Measurements from ENCODE around the gene KAZN.

KAZN gene

DNA sequence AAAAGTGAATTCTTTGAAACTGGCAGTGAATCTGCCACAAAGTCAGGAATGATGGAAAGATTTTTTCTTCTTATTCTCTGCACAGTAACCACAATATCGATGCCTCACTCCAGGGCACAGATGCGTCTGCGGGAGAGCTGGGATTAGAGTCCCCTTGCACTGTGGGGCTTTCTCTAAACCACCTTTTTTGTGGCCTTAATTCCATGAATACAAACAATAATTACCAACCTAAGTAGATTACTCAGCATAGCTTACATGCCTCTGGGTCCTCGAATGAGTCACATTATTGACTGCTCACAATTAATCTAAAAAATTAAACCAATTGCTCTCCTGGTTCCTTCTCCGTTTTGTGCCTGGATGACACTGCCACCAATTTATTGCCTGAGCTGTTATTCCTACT is 125.8 kb downstream of the KAZN start:
- no peak for DNase-seq (ENCODE audit: extremely low spot score)
- ChIA-PET POLR2A (no interaction called here), CTCF (interaction anchor here (0.6 kb wide), 1 partner anchor 1397 kb away, joined by 3 read pairs; no protein-coding TSS in a partner anchor)

DNA sequence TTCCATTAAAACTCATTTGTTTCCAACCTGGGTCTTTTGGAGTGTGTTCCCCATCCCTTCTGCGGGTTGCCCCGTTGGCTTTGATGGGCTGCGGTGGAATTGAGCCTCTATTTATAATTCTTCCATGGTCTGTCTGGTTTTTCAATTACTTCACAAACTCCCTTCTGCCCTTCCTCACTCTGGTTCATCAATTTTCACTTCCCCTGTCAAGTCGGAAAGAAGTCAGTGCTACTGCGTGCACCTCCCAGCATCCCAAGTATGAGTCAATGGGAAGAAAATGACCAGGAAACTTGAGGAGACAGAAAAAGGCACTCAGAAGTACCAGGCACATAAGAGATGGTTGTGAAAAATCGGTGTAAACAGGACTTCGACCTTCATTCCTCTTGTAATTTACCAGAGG is 126.2 kb downstream of the KAZN start:
- ChIA-PET POLR2A (no interaction called here), CTCF (no interaction called here)
- TF ChIP-seq FOXK2 (IDR thresholded peaks at IDR 0.05) (no peak), HDGF (IDR thresholded peaks at IDR 0.05; ENCODE audit: borderline replicate concordance) (no peak), FOXA1 (IDR thresholded peaks at IDR 0.05) (no peak), L3MBTL2 (conservative IDR thresholded peaks at IDR 0.05) (no peak), ZNF384 (IDR thresholded peaks at IDR 0.05) (no peak), ELF4 (IDR thresholded peaks at IDR 0.05) (no peak), ARNT (IDR thresholded peaks at IDR 0.05) (no peak)
- TF ChIP-seq, protein P1, sequence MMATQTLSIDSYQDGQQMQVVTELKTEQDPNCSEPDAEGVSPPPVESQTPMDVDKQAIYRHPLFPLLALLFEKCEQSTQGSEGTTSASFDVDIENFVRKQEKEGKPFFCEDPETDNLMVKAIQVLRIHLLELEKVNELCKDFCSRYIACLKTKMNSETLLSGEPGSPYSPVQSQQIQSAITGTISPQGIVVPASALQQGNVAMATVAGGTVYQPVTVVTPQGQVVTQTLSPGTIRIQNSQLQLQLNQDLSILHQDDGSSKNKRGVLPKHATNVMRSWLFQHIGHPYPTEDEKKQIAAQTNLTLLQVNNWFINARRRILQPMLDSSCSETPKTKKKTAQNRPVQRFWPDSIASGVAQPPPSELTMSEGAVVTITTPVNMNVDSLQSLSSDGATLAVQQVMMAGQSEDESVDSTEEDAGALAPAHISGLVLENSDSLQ (IDR thresholded peaks at IDR 0.05), result no peak
- no peak for DNase-seq (ENCODE audit: extremely low spot score)

More for the DNA sequence above, 125.8 kb downstream of the KAZN start:
- TF ChIP-seq BHLHE40 (IDR thresholded peaks at IDR 0.05; ENCODE audit: borderline replicate concordance), result no peak
- no peak for TF ChIP-seq ZNF384 (IDR thresholded peaks at IDR 0.05)
- TF ChIP-seq TARDBP (IDR thresholded peaks at IDR 0.05), result no peak
- no peak for TF ChIP-seq L3MBTL2 (conservative IDR thresholded peaks at IDR 0.05)
- TF ChIP-seq, protein P1 (IDR thresholded peaks at IDR 0.05), result no peak
- TF ChIP-seq ELF4 (IDR thresholded peaks at IDR 0.05), result no peak
- no peak for TF ChIP-seq HDGF (IDR thresholded peaks at IDR 0.05; ENCODE audit: borderline replicate concordance)
- no peak for TF ChIP-seq ARNT (IDR thresholded peaks at IDR 0.05)
- TF ChIP-seq FOXK2 (IDR thresholded peaks at IDR 0.05), result no peak
- TF ChIP-seq SUZ12 (IDR thresholded peaks at IDR 0.05), result no peak

DNA sequence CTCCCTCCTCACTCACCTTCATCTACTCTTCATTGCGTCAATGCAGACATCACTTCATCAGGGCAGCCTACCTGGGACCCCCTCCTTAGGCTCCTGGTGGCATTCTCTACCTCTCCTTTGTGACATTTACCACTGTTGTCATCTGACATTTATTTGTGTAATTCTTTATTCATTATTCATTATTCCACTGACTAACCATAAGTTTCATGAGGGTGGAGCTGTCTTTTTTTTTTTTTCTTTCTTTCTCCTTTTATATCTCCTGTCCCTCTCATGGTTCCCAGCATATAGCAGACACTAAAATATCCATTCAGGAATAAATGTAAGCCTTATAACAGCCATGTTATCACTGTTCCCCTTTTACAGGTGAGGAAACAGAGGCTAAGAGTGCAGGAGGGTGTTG is 126.8 kb downstream of the KAZN start:
- ChIA-PET POLR2A (no interaction called here), CTCF (no interaction called here)
- TF ChIP-seq LEF1 (IDR thresholded peaks at IDR 0.05; ENCODE audit: borderline replicate concordance) (no peak), SP1 (IDR thresholded peaks at IDR 0.05) (no peak), ELF4 (IDR thresholded peaks at IDR 0.05) (no peak), BHLHE40 (IDR thresholded peaks at IDR 0.05; ENCODE audit: borderline replicate concordance) (no peak), FOXM1 (IDR thresholded peaks at IDR 0.05; ENCODE audit: borderline replicate concordance) (no peak), L3MBTL2 (conservative IDR thresholded peaks at IDR 0.05) (no peak)
- no peak for DNase-seq (ENCODE audit: extremely low spot score)

DNA sequence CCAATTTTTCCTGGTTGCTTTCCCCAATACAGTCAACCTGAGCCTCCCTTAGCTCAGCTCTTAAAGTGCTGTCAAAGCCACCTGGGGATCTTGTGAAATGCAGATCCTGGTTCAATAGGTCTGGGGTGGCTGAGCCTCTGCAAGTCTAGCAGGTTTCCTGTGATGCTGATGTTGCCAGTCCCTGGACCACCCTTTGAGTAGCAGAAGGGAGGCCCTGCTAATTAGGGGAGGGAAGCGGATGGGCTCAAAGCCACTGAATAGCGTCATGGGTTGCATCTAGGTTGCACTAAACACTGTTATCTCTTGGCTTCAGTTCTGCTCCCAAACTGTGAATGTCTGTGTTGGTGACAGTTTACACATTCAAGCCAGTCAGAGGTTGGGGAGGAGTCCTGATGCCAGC is 127.2 kb downstream of the KAZN start:
- no peak for TF ChIP-seq SUZ12 (IDR thresholded peaks at IDR 0.05)
- no peak for TF ChIP-seq HDGF (IDR thresholded peaks at IDR 0.05; ENCODE audit: borderline replicate concordance)
- TF ChIP-seq BHLHE40 (IDR thresholded peaks at IDR 0.05; ENCODE audit: borderline replicate concordance), result no peak
- TF ChIP-seq, protein P1 (IDR thresholded peaks at IDR 0.05), result no peak
- no peak for TF ChIP-seq LEF1 (IDR thresholded peaks at IDR 0.05; ENCODE audit: borderline replicate concordance)
- TF ChIP-seq FOXM1 (IDR thresholded peaks at IDR 0.05; ENCODE audit: borderline replicate concordance), result no peak
- no peak for TF ChIP-seq CTBP1 (IDR thresholded peaks at IDR 0.05; ENCODE audit: borderline replicate concordance)
- TF ChIP-seq TARDBP (IDR thresholded peaks at IDR 0.05), result no peak
- no peak for TF ChIP-seq ZNF384 (IDR thresholded peaks at IDR 0.05)
- ChIA-PET CTCF (no interaction called here), POLR2A (no interaction called here)
- no peak for DNase-seq (ENCODE audit: extremely low spot score)

DNA sequence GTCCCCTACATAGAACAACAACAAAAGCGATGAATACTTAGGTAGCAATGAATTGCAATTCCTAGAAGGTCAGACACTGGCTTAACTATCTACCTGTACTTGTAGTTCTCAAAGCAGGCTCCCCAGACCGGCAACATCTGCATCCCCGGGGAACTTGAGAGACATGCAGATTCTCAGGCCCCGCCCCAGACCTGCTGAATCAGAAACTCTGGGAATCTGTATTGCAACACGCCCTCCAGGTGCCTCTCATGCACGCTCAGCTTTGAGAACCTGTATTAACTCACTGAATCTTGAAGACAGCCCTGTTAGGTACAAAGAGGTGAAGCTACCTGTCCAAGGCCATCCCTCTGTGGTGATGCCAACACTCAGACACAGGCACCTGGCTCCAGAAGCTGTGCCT is 128.1 kb downstream of the KAZN start:
- POLR2A ChIA-PET, result no interaction called here
- DNase-seq (ENCODE audit: extremely low spot score), result no peak
- TF ChIP-seq TARDBP (IDR thresholded peaks at IDR 0.05) (no peak), SP1 (IDR thresholded peaks at IDR 0.05) (no peak), BHLHE40 (IDR thresholded peaks at IDR 0.05; ENCODE audit: borderline replicate concordance) (no peak), HDGF (IDR thresholded peaks at IDR 0.05; ENCODE audit: borderline replicate concordance) (no peak), ZNF384 (IDR thresholded peaks at IDR 0.05) (no peak), NFRKB (IDR thresholded peaks at IDR 0.05) (no peak), SUZ12 (IDR thresholded peaks at IDR 0.05) (no peak), ELF4 (IDR thresholded peaks at IDR 0.05) (no peak), LEF1 (IDR thresholded peaks at IDR 0.05; ENCODE audit: borderline replicate concordance) (no peak), FOXK2 (IDR thresholded peaks at IDR 0.05) (no peak)
- TF ChIP-seq, protein P1 (IDR thresholded peaks at IDR 0.05), result no peak
- CTCF ChIA-PET, result no interaction called here

DNA sequence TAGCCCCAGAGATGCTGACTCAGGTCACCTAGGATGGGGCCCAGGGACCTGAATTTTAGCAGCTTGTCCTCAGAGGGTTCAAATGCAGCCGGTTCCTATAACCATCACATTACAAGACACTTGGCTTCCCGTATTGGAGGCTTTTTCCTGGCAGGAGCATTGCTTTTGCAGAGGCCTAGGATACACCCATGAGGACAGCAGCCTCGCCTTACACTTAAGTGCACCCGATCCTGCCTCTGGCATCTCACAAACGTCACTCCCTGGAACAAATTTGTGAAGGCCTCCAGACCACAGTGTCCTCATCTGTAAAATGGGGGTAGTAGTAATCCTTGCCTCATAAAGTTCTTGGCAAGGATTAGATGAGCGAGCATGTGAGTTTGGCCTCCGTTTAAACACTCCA is 130.0 kb downstream of the KAZN start:
- DNase-seq (ENCODE audit: extremely low spot score), result no peak
- TF ChIP-seq SUZ12 (IDR thresholded peaks at IDR 0.05) (no peak), LEF1 (IDR thresholded peaks at IDR 0.05; ENCODE audit: borderline replicate concordance) (no peak), TARDBP (IDR thresholded peaks at IDR 0.05) (no peak), FOXK2 (IDR thresholded peaks at IDR 0.05) (no peak), HDGF (IDR thresholded peaks at IDR 0.05; ENCODE audit: borderline replicate concordance) (no peak), BHLHE40 (IDR thresholded peaks at IDR 0.05; ENCODE audit: borderline replicate concordance) (no peak), NFRKB (IDR thresholded peaks at IDR 0.05) (no peak), FOXM1 (IDR thresholded peaks at IDR 0.05; ENCODE audit: borderline replicate concordance) (no peak), ARNT (IDR thresholded peaks at IDR 0.05) (no peak), FOXA1 (IDR thresholded peaks at IDR 0.05) (no peak), ELF4 (IDR thresholded peaks at IDR 0.05) (no peak), L3MBTL2 (conservative IDR thresholded peaks at IDR 0.05) (no peak), CTBP1 (IDR thresholded peaks at IDR 0.05; ENCODE audit: borderline replicate concordance) (no peak), ZNF384 (IDR thresholded peaks at IDR 0.05) (no peak), SP1 (IDR thresholded peaks at IDR 0.05) (no peak)
- TF ChIP-seq, protein P1 (IDR thresholded peaks at IDR 0.05), result no peak
- CTCF ChIA-PET, result interaction anchor here (0.6 kb wide), 1 partner anchor 163 kb away, joined by 4 read pairs; no protein-coding TSS in a partner anchor
- POLR2A ChIA-PET, result no interaction called here

Data from HEK293T (cell line).